ENCODE data around the gene KNSTRN.

Gene KNSTRN, protein sequence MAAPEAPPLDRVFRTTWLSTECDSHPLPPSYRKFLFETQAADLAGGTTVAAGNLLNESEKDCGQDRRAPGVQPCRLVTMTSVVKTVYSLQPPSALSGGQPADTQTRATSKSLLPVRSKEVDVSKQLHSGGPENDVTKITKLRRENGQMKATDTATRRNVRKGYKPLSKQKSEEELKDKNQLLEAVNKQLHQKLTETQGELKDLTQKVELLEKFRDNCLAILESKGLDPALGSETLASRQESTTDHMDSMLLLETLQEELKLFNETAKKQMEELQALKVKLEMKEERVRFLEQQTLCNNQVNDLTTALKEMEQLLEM

DNA sequence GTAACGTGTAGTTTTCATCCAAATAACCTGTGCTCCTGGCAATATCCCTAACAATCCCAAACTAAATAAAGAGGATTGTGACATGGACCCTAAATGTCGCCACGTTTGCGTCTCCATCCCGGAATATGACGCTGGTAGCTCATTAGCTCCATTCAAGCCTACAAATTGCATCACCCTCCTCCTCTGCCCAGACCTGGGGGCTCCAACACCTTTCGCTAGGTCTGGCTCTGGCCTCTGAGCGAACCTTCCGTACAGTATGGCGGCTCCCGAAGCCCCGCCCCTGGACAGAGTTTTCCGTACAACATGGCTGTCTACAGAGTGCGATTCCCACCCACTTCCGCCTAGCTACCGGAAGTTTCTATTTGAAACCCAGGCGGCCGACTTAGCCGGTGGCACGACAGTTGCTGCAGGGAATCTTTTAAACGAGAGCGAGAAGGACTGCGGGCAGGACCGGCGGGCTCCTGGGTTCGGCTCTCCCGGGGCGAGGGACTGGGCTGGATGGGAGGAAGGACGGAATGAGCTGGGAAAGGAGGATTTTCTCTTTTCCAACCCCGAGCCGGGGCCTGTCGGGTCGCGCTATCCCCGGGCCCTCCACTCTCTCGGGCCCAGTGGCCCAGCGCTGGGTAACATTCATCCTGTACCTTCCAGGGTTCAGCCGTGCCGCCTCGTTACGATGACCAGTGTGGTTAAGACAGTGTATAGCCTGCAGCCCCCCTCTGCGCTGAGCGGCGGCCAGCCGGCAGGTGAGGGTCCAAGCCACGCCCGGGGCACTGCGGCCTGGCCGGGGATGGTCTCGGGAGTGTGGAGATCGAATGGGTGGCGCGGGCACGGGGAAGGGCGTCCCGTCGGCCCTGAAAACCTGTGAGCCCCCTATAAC, at the start of gene KNSTRN:
Gene KNSTRN, plus strand, starts transcription at position 142 of the 877 bp plus-strand sequence. Its CDS starts 115 bp downstream, at position 257.
- DNase-seq: peak; percentile 91 to 93

DNA sequence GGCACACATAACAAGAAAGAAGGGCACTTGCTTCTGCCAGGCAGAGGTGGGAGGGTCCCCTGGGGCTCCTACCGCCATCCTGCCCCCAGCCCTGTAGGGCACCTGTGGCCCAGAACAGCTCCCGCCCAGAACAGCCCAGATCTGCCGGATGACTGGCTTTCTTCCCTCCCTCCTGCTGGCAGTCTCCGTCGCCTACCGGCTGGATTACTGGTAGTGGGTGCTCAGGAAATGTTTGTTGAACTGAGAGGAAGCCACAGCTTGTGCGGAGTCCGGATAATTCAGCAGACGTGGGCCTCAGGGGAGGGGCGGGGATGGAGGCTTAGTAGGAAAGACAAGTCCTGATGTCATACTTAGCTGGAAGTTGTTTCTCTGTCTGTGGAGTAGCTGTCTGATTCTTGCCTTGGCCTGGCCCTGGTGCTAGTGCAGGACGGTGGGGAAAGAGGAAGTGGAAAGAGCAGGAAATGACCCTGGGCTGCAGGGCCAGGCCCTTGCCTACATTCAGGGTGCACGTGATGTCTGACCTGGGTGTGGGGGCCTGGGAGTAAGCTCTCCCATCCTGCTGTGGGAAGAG, 48.5 kb upstream of the KNSTRN start:
- no peak for DNase-seq

DNA sequence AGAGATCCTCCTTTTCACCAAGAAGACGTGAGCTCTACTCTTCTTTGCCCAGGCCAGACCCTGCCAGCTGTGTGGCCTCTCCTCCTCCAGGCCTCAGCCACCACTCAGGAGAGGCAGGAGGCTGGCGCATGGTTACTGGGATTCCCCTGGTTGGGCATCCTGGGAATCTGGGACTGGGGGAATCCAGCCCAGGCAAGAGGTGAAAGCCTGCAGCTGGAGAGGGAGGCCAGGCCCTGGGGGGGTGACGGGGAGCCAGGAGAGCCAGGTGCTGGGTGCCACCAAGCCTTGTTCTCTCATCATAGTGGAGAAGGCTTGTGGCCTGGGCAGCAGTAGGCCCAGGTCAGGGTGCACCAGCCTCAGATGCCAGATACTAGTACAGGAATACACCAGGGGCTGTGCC, 48.0 kb upstream of the KNSTRN start:
- DNase-seq: no peak

DNA sequence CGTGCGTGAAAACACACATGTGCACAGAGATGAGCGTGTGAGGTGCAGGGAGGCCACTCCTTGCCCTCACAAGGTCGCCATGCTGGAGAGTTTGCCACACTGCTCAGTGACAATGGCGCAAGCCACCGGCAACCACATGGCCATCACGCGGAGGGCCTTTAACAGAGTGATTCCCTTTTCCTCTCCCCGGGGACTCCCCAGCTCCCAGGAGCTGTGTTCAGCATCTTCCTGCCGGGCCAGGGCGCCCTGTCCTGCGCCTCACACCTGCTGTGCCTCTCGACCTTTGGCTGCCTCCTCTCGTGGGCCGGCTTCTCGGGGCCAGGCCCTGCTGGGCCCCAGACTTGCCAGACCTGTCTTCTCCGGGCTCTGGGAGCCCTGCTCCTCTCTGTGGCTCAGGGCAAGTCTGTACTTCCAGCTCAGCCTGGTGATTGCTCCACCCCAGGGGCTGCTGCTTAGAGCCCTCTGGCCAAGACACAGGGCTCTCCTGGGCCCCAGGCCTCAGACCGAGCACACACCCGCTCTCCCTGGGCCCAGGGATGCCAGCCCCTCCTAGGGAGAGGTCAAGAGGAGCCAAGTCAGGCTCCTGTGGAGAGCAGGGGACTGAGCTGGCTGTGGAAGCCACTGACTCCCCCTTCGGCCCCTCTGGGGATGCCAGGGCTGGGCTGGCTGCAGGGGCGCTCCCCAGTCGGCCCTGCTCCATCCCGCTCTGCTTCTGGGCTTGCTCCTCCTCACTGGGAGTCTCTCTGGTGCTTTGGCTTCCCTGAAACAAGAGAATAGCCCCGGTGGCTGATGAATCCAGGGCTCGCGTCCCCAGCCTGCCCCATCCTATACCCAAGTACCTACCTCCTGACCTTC, 47.4 kb upstream of the KNSTRN start:
- DNase-seq: no peak

DNA sequence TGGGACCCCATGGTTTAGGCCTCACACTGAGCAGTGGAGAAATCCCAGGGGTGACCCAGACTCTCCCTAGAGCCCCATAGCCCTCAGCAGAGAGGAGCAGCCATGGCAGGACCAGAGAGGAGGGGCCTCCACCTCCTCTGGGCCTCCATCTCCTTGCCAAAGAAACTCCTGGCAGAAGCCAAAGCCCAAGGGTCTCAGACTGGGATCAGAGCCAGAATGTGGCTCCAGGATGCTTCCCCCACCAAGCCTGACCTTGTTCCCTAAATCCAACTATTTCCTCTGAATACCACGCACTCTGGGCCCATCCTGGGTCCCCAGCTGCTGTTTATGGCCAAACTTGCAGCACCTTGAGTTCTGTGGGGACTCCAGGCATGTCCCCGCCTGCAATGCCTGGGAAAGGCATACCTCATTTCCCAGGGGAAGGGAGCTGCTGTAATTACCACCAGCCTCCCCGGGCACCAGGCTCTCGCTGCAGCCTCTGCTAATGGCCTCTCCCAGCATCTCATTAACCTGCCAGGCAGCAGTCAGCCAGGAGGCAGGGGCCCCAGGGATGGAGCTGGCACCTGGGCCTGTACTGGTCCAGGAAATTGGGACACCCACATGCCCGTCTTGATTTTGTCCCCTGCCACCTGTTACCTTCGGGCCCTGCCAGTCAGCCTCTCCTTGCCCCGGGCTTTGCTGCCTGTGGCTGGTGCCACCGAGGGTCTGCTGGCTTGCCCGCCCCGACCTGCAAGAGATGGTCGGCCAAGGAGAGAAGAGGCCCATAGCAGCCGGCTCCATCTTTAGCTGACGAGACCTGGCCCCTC, 46.4 kb upstream of the KNSTRN start:
- DNase-seq: no peak

DNA sequence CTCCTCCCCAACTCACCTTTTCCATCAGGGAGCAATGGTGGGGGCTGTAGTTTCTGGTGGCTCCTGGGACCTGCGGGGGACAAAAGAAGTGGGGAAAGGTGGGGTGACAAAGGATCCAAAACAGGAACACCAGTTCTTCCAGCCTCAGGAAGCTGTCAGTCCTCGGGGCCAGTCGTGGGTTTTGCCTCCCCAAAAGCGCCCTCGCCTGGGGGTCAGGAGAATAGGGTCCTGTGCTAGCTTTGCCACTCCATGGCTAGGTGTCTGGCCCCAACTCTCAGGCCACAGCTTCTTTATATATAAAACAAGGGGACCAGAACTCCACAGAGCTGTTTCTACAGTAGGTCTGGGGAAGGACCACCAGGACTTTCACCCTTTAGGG, 45.8 kb upstream of the KNSTRN start:
- DNase-seq: no peak

DNA sequence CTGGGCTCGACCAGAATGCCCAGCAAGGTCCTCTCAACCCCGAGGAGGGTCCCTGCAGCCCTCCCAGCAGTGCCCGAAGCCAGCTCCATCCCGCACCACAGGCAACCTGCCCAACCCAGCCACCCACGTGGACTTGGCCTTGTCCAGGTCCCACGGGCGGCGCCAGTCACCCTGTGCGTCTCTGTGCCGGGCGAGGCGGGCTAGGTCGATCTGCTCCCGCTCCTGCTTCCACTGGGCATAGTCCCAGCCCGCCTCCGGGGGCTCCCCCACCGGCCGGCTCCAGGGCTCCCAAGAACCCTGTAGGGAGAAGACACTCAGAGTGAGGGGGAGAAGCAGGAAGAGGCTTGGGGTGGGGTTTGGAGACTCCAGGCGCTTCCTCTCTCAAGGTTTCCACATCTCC, 44.9 kb upstream of the KNSTRN start:
- no peak for DNase-seq

DNA sequence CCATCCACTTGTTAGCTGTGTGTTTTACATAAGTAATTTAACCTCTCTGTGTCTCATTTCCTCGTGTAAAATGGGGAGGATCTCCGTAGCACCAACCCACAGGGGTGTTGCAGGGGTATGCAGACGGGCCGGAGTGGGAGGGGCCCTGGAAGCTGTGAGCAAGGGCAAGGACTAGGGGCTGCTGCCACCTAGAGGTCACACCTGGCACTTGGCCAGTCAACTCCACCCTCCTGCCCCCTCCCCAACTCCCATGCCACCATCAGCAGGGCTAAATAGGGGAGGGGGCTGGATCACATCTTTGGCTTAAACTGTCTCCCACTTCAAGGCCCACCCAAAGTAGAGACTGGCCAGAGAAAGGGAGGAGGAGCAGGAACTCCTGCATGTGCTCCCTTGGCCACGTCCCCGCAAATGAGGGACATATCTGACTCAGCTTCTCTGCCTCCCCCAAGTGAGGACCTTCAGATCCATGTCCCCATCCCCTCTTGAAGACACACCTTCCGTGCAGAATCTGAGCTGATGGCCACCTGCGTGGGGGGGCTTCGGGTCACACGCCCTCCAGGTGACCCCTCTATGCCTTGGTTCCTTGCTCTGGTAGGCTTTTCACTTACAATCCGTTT, 44.4 kb upstream of the KNSTRN start:
- peak; percentile 70 to 79 for DNase-seq

DNA sequence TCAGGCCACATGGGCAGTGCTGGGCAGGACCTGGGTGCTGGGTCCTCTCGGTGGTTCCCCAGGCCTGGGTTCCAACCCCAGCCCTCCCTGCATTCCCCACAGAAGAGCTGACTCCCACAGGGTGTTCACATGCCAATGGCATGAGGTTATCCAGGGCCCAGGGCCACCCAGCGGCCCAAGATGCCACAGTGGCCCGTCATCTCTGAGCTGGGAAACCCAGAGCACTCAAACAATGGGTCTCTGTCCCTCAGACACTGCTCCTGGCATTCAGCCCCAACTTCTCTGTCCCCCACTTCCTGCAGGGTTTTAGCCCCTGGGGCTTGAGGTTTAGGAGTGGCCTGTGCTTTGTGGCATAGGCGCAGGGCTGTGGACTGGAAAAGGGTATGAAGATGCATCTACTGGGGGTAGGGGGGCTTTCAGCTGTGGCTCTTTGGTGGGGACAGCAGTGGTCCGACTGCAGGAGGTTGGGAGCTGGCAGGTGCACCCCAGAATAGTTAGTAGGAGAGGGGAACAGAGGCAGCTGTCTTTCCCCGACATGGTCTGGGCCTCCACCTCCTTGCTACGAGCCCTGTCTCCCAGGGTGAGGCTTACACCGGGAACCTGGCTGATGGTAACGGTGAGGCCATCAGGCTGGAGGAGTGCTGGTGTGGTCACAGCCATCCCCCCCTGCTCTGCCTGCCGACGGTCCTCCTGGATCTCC, 43.5 kb upstream of the KNSTRN start:
- DNase-seq: no peak

DNA sequence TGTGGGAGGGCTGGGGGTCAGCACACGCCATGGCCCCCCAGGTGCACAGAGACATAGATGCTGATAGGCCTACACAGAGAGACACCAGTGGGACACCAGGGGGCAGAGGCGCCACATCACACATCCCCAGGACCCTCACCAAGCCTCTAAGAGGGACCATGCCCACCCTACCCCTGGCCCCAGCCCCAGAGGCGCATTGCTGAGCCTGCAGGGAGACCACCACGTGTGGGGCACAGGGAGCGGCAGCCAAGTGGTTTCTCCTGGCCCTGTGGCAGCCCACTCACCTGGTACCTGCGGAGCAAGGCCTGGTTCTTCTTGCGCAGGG, 42.9 kb upstream of the KNSTRN start:
- no peak for DNase-seq

DNA sequence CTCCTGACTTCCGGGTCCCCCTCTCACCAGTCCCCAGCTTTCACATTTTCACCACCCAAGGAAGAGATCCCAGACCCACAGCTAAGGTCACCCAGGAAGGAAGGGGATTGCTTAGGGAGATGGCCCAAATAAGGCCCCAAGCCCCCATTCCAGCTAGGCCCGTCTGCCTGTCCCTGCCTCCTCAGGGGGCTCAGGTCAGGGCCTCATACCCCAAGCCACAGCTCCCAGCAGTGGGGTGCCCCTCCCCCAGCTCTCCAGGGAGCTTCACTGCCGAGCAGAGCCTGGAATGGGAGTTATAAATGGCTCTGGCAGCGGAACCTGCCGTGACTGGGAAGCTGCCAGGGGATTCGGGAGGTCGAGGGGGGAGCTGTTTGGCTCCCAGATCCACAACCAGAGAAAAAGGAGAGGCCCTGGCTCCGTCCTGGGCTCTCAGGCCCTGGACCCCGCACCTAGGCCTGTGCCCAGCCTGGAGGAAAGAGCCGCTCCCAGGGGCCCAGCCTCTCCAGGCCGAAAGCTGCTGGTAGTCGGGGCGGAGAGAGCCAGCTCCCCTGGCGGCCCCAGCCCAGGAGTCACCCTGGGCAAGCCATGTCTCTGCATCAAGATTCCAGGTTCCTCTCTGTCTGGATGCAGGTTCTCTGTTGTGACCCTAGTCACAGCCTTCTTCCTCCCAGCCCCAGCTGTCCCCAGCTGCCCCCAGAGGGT, 42.3 kb upstream of the KNSTRN start:
- DNase-seq: no peak

DNA sequence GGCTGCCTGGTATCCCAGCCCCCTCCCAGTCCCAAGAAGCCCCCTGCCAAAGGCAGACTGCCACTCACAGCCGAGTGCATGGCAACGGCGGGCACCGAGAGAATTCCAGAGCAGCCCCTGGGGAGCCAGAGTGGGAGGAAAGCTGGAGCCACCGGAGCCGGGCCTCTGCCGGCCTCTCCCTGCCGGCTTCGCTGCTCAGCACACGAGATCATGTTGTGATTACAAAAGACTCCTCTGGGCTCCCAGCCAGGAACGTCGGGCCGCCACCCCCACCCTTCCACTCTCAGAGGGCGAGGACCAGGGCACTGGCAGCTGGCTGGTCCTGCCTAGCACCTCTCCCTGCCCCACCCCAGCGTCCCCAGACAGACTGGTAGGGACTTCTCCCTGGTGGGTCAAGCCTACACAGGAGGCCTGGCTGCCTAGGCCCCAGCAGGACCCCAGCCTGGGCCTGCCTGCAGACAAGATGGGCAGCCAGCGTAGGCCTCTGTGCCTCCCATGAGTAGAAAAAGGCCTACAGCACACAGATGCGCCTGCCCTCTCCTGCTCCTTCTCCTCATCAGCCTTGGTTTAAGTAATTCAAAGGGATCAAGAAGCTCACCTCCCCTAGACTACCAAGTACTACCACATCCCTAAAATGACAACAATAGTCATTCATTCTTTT, 41.7 kb upstream of the KNSTRN start, which contains the start of gene CCDC9B:
Gene CCDC9B, minus strand, starts transcription at position 200 of the 661 bp plus-strand sequence. Its CDS starts 120 bp downstream, at position 80.
- no peak for DNase-seq

DNA sequence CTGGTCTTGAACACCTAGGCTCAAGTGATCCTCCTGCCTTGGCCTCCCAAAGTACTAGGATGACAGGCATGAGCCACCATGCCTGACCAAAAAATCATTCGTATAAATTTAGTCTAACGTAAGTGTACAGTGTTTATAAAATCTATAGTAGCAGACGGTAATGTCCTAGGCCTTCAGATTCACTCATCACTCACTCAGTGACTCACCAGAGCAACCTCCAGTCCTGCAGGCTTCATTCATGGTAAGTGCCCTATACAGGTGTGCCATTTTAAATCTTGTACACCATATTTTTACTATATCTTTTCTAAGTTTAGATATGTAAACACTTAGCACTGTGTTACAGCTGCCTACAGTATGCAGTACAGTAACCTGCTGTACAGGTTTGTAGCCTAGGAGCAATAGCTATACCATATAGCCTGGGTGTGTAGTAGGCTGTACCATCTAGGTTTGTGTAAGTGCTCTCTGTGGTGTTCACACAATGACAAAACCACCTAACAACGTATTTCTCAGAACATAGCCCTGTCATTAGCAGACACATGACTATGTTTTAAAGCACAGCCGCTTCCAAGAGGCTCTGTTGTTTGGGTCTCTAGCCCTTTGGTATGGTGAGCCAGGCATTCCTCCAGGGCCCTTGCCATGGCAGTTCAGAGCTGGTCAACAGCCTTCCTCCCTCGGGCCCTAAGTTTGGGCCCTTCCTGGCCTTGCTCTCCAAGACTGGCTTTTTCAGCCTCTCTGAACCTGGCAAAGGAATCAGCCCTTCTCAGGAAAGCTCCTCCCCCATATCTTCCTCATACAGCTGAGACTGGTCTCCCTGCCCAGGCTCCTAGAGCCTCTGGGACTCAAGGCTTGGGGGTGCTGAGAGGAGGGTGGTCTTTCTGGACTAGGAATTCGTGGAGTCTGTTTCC, 39.9 kb upstream of the KNSTRN start:
- no peak for DNase-seq

DNA sequence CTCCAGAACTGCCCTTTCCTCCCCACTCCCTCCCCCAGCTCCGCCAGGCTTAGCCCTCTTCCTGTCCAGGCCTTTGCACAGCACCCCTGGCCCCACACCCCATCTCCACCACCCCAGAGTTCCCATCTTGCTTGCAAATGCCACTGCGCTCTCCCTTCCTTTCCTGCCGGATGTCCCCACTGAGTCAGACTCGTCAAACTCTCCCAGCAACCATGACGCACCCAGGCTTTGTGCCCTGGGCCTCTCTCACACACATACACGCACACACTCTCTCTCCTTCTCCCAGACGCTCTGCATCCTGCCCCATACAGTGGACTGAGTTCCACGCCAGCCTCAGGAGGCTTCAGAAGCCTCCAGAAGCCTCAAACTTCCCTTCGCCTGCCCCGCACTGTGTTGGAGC, 39.0 kb upstream of the KNSTRN start:
- no peak for DNase-seq

DNA sequence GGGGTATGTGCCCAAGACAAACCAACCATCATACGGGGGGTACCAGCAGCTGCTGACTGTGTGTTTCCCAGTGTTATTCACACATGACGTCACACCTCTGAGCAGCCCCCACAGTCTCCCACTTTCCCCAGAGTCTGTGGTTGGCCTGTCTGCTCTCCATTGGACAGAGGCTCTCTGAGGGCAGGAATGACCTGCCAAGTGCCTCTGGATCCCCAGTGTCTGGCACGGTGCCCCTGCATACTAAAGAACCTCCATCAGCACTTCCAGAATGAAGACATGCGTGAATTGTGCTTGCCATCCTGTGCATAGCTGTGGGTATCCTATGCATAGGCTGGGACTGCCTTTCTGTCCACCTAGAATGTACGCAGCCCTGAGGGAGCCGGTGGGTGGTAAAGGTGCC, 38.3 kb upstream of the KNSTRN start:
- no peak for DNase-seq

DNA sequence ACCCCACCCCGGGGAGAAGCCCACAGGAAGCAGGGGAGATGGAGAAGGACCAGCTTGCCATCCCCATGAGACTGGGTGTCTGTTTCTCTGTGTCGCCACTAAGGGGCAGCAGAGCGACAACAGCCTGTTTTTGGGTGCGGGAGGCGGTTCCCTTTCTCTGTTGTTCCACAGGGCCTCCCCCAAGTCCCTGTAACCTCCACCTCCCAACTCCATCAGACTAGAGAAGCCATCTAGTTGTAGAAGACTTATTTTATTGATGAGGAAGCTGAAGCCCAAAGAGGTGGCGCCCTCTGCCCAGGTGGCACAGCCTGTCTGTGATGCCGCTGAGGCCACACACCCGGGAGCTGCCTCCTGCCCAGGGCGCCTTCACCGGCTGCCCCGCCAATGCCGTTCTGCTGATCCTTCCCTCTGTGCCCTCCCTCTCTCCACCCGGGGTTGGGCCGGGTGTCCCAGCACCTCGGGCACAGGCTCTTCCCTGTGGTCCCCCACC, 37.8 kb upstream of the KNSTRN start:
- peak; percentile 69 to 70 for DNase-seq

DNA sequence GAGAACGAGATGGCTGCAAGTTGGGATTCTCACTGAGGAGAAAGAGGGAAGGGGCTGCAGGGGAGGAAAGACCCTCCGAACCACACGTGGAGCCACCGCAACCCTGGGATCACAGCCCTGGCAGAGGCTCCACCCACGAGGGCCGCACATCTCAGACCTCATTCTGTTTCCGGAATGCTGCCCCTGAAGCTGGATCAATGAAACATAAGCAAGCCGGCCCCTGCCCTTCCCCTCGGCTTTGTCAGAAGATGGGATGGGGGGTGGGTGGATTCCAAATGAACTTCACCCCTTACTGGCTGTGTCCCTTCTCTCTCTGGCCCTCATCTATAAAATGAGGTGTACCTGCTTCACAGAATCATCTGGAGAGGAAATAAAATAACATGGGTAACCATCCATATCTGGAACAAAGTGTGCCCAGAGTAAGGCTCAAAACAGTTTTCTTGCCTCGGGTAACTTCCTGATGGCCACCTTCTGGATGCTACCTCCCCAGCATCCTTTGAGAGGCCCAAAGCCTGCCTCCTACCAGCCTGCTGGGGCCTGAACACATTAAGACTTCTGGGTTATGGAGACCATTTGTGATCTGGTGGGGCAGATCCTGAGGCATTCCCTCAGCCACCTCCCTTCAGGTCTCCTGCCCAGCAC, 37.2 kb upstream of the KNSTRN start:
- DNase-seq: no peak

Data from stimulated activated CD4-positive, alpha-beta T cell treated with anti-CD3 and anti-CD28 coated beads, Interleukin-2, amount 100 ng/mL, for 48 hours (primary cell).